ENCODE data around the gene RPL26. TPM values are rescaled to one million over a fixed set of nuclear protein-coding genes. Genes with fewer than 3 reads are reported as not detected.
"Not testable (repeated sequence)": the region's sequence is repeated elsewhere in the genome, so short reads cannot be mapped to it uniquely, and the experiment has no call there.

The RPL26 gene
- total RNA-seq, 1 donor from 2014 or later: 960 TPM

DNA sequence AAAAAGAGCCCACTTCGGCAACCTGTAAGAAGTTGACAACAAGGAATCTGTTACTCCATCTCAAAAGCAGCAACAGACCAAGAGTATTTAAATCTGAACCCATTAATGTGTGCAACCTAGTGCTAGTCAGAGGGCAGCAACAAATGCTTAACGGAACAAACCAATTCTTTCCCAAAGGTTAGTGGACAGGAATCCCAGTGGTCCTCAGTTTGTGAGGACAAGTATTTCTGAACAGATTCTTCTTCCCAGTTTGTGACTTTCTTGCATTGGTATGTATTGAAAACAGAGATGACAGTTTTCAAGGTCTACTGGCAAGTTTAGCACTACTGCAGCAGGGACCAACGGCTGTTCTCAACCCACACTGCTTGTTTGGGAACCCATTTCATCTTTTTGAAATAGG is 2.9 kb downstream of the RPL26 start:
- H3K4me1 ChIP-seq: peaks cover 78% of the 10 kb centered on the region
- intact Hi-C loops (cut with micrococcal nuclease): no loop called here
- no peaks in the 10 kb centered on the region for H3K27me3 ChIP-seq (ENCODE audit: low read depth)
- DNase-seq: no peak
- TF ChIP-seq, protein P1, sequence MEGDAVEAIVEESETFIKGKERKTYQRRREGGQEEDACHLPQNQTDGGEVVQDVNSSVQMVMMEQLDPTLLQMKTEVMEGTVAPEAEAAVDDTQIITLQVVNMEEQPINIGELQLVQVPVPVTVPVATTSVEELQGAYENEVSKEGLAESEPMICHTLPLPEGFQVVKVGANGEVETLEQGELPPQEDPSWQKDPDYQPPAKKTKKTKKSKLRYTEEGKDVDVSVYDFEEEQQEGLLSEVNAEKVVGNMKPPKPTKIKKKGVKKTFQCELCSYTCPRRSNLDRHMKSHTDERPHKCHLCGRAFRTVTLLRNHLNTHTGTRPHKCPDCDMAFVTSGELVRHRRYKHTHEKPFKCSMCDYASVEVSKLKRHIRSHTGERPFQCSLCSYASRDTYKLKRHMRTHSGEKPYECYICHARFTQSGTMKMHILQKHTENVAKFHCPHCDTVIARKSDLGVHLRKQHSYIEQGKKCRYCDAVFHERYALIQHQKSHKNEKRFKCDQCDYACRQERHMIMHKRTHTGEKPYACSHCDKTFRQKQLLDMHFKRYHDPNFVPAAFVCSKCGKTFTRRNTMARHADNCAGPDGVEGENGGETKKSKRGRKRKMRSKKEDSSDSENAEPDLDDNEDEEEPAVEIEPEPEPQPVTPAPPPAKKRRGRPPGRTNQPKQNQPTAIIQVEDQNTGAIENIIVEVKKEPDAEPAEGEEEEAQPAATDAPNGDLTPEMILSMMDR (IDR thresholded peaks at IDR 0.05; ENCODE audit: borderline replicate concordance): no peak
- peaks cover 52% of the 10 kb centered on the region for H3K36me3 ChIP-seq
- H3K4me3 ChIP-seq: no peak overlapping the region
- H3K27ac ChIP-seq (replicated peaks): no peak overlapping the region
- no peaks in the 10 kb centered on the region for H3K9me3 ChIP-seq (replicated peaks)

DNA sequence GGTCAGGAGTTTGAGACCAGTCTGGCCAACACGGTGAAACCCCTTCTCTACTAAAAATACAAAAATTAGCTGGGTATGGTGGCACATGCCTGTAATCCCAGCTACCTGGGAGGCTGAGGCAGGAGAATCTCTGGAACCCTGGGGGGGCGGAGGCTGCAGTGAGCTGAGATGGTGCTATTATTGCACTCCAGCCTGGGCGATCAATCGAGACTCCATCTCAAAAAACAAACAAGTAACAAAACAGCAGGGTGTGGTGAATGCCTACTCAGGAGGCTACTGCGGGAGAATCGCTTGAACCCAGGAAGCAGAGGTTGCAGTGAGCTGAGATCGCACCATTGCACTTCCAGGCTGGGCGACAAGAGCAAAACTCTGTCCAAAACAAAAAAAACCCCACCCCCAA is 4.9 kb downstream of the RPL26 start:
- DNase-seq; intact Hi-C loops (cut with micrococcal nuclease); H3K9me3 ChIP-seq (replicated peaks); H3K27me3 ChIP-seq (ENCODE audit: low read depth); H3K4me3 ChIP-seq; H3K27ac ChIP-seq (replicated peaks): not testable (repeated sequence)
- Histone ChIP-seq H3K36me3 (peaks cover 52% of the 10 kb centered on the region), H3K4me1 (peaks cover 69% of the 10 kb centered on the region)

DNA sequence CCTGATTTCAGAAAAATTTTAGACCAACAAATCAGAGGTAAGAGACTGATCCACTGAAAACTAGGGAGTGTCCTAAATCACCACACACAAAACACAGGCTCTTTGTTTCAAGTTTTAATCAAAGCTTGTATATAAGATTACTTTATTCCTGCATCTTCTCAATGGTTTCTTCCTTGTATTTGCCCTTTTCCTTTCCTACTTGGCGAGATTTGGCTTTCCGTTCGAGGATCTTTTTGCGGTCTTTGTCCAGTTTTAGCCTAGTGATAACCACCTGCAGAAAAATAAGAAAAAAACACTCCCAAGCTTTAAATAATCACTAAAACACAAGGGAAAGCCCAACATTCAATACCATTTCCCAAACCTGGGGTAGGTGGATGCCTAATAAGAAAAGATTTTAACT is 5.6 kb downstream of the RPL26 start:
- Histone ChIP-seq H3K27me3 (ENCODE audit: low read depth) (no peaks in the 10 kb centered on the region), H3K9me3 (replicated peaks) (no peaks in the 10 kb centered on the region), H3K4me3 (no peak overlapping the region), H3K27ac (replicated peaks) (peak overlapping the region; percentile 98), H3K4me1 (peaks cover 66% of the 10 kb centered on the region), H3K36me3 (peaks cover 52% of the 10 kb centered on the region)
- intact Hi-C loops (cut with micrococcal nuclease): no loop called here
- TF ChIP-seq, protein P1 (IDR thresholded peaks at IDR 0.05; ENCODE audit: borderline replicate concordance): no peak
- no peak for DNase-seq

DNA sequence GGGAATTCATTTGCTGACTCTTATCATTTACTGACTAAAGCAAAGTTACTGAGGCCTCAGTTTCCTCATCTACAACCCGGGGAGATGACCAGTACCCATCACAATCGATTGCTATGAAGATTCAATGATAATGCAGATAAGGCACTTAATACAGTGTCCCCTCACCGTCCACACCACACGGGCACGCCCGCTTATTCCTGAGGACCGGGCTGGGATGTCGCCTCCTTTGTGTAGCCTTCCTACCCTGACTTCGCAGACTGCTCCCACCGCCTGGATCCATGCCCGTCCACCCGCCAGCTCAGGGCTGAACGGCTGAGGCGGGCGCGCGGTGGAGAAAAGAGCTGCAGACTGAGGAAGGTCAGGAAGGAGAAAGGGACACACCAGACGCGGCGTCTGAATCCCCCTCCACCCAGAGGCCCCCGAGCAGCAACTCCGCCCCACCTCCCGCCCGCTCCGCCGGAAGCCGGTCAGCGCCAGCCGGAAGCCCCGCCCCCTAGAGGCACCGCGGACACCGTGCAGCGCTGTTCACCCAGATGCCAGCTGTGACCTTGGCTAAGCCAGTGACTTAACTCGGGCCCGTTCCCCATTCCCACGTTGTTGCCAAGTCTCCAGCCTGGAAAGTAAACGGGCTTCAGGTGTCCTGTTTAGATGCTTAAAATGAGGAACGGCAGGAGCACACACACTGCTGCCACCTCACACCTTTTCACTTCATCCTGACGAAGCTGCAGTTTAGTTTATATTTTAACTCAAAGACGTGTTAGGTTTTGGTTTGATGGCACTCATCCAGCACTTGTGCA is 6.5 kb downstream of the RPL26 start, which contains the start of gene KRABD2:
TSS of gene KRABD2 (minus strand) at position 434 of the 797 bp plus-strand sequence.
- H3K36me3 ChIP-seq: peaks cover 50% of the 10 kb centered on the region

DNA sequence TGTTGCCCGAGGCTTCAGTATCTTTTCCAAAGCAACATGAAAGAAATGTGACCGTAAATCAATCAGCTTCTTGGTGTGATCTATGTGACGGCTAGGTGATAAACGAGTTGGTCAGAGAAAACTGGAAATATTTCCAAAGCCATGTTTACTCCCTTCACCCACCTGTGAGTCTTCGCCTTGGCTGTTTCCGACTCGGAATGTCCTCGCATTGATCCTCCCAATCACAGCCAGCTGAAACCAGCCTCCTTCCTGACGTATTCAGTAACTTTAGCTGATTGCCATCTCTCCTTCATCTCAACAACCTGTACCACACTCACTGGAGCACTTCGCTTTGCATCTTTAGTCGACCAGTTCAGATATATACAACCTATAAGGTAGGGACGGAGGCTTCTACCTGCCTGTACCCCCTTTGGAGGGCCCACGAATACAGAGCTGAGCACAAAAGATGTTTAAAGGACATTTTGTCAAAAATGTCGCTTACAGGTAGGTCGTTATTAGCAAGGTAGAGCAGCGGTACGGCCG is 7.2 kb downstream of the RPL26 start:
- H3K36me3 ChIP-seq: peaks cover 49% of the 10 kb centered on the region
- DNase-seq: no peak
- H3K27me3 ChIP-seq (ENCODE audit: low read depth): no peaks in the 10 kb centered on the region
- peak overlapping the region; percentile 92 for H3K4me3 ChIP-seq
- peak overlapping the region; percentile 98 for H3K27ac ChIP-seq (replicated peaks)
- H3K4me1 ChIP-seq: peaks cover 66% of the 10 kb centered on the region
- no peaks in the 10 kb centered on the region for H3K9me3 ChIP-seq (replicated peaks)
- TF ChIP-seq, protein P1 (IDR thresholded peaks at IDR 0.05; ENCODE audit: borderline replicate concordance): no peak
- intact Hi-C loops (cut with micrococcal nuclease): no loop called here

More for the DNA sequence above, 6.5 kb downstream of the RPL26 start, which contains the start of gene KRABD2:
- H3K27ac ChIP-seq (replicated peaks): peak within 1 kb of the TSS; percentile 98
- TF ChIP-seq, protein P1 (IDR thresholded peaks at IDR 0.05; ENCODE audit: borderline replicate concordance): peak; percentile 75
- H3K4me3 ChIP-seq: peak within 1 kb of the TSS; percentile 92
- DNase-seq: peak; percentile 92
- no peaks in the 10 kb centered on the region for H3K27me3 ChIP-seq (ENCODE audit: low read depth)
- peaks cover 66% of the 10 kb centered on the region for H3K4me1 ChIP-seq
- no peaks in the 10 kb centered on the region for H3K9me3 ChIP-seq (replicated peaks)
- intact Hi-C loops (cut with micrococcal nuclease): no loop called here

DNA sequence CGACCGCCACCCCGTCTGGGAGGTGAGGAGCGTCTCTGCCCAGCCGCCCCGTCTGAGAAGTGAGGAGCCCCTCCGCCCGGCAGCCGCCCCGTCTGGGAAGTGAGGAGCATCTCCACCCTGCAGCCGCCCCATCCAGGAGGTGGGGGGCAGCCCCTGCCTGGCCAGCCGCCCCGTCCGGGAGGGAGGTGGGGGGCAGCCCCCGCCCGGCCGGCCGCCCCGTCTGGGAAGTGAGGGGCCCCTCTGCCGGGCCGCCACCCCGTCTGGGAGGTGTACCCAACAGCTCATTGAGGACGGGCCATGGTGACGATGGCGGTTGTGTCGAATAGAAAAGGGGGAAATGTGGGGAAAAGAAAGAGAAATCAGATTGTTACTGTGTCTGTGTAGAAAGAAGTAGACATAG is 9.1 kb downstream of the RPL26 start:
- intact Hi-C loops (cut with micrococcal nuclease): not testable (repeated sequence)

More for the DNA sequence above, 9.1 kb downstream of the RPL26 start:
- H3K4me3 ChIP-seq; H3K27ac ChIP-seq (replicated peaks); H3K9me3 ChIP-seq (replicated peaks); H3K27me3 ChIP-seq (ENCODE audit: low read depth); DNase-seq: not testable (repeated sequence)
- peaks cover 54% of the 10 kb centered on the region for H3K4me1 ChIP-seq
- peaks cover 49% of the 10 kb centered on the region for H3K36me3 ChIP-seq

Data from left ventricle myocardium inferior (tissue), 1 donor.